Subcutaneous adipose tissue (tissue), 4 donors: ENCODE results near the gene GAPT. TPM values are rescaled to one million over a fixed set of nuclear protein-coding genes. Genes with fewer than 3 reads are reported as not detected.

Source experiments
- total RNA-seq, 4 donors: library from RNA; depleted of rRNA; stranded (reverse); fragments of >200 nt; gene quantifications; one replicate each; pipeline ENCODE4 v1.1.0, GENCODE V29; 2016
- TF ChIP-seq, protein P1 (sequence below): fragments of 450-650 bp; IDR thresholded peaks from one replicate; pipeline ENCODE4 v1.5.1; 2016; ENCODE audit warnings: low read depth, mild to moderate bottlenecking, control low read depth, antibody characterized with exemption, moderate library complexity

The GAPT gene
- total RNA-seq, 4 donors from 2014 or later, result 0.82 to 11.4 (median 4.0) TPM; not detected in 1

DNA sequence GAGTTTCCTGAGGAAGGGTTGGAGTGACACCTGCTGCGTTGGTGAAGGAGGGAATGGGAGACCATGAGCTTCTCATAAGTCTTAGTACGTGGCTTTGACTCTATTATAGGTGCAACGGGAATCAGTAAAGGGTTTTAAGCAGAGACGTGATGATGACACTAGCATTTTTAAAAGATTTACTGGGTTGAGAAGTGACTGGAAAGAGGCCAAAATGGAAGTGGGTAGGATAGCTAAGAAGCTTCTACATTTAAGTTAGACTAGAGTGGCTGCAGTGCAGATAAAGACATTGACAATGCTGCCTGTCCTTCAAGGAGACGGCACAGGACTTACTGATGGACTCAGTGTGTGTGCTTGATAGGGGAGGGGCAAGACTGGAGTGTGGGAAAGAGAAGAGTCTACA, 6.2 kb downstream of the GAPT start:
- TF ChIP-seq, protein P1, sequence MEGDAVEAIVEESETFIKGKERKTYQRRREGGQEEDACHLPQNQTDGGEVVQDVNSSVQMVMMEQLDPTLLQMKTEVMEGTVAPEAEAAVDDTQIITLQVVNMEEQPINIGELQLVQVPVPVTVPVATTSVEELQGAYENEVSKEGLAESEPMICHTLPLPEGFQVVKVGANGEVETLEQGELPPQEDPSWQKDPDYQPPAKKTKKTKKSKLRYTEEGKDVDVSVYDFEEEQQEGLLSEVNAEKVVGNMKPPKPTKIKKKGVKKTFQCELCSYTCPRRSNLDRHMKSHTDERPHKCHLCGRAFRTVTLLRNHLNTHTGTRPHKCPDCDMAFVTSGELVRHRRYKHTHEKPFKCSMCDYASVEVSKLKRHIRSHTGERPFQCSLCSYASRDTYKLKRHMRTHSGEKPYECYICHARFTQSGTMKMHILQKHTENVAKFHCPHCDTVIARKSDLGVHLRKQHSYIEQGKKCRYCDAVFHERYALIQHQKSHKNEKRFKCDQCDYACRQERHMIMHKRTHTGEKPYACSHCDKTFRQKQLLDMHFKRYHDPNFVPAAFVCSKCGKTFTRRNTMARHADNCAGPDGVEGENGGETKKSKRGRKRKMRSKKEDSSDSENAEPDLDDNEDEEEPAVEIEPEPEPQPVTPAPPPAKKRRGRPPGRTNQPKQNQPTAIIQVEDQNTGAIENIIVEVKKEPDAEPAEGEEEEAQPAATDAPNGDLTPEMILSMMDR, result no peak

DNA sequence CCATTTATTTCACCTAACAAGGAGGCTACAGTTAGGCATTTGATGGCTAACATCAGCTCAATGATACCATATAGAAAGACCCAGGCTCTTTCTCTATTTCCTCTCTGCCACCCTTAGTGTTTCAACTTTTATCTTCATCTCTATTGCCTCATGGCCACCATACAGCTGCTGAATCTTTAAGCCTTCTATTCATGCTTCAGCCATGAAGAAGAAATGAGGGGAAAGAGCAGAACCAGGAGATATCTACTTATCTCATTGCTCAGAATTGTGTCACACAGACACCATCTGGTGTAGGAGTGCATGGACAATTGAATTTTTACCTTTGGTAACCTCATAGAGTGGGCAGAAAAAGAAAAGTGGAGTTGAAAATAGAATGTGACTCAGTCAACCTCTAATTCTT, 6.7 kb downstream of the GAPT start:
- TF ChIP-seq, protein P1, result no peak

DNA sequence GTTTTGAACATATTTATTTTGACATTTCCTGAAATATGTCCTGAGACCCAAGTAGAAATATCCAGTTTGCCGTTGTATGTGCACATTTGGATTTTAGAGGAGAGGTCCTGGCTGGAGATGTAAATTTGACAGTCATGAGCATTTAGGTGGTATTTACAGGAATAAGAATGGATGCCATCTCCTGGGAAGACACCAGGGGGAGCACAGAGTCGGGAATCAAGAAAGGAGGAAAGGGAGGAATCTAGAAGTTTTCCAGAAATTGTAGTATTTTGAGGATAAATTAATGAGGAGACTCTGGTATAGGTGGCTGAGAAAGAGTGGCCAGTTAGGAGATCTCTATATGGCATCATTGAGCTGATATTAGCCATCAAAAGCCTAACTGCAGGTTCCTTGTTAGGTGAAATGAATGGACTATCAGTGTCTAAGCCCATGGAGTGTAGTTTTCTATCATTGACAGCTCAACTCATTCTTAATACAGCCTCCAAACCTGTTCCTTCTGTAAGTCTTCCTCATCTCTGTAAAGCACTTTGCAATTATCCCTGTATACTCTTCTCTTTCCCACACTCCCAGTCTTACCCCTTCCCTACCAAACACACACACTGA, 7.2 kb downstream of the GAPT start:
- TF ChIP-seq, protein P1, result no peak

DNA sequence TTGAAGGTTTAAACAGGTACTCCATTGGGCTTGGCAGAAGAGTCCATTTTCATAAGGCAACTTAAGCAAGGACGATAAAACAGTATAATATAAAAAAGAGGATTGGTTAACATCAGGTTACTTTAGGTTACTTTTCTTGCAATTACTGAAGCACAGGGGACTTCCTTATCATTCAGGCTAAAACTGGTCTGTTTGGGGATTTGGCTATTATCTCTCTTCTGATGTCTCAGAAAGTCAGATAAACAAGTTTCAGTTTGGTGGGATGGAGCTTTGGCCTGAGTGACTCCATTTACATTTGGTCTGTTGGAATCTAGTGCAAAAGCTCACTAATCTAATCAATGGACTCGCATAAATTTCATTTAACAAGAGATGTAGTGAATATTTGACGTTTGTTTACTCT, 8.0 kb downstream of the GAPT start:
- TF ChIP-seq, protein P1, result no peak

DNA sequence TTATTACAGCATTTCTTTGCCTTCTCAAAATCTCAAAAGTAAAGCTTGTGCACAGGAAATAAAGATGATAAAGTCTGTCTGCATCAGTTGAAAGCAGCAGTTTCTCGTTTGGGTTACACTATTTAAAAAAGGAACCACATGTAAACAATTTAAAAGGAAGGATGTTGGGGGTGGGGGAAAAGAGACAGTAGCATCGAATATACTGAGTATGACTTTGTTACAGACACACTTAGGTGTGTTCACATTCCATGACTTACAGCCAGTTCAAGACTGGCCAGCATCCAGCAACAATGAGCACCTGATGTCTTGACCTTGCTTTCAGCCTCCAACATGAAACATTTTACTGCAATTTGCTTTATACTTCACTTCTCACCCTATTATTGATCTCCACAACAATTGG, 8.7 kb downstream of the GAPT start:
- TF ChIP-seq, protein P1, result no peak

DNA sequence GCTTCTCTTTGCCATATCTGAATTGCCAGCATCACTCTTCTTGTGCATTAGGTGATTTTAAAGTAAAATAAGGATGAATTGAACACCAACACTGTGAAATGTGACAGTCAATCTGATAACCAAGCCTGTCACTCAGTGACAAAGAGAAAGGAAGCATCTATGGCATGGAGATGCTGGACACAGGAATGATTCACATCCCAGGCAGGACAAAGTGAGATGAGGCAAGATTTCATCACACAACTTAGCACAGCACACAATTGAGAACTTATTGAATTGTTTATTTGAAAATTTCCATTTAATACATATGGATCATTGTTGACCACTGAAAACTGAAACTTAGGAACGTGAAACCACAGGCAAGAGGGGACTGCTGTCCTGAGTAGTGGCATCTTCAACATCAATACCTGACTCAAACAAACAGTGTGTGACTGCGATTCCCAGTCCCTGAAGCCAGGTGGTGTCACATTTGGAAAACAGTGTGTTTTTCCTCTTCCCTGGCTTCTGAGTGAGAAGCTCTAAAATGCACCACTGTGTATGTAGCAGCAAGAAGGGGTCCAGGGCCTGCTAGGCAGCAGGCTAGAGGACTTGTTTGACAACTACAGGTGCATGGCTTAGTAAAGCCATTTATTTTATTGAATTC, 10.7 kb downstream of the GAPT start:
- TF ChIP-seq, protein P1, result no peak

DNA sequence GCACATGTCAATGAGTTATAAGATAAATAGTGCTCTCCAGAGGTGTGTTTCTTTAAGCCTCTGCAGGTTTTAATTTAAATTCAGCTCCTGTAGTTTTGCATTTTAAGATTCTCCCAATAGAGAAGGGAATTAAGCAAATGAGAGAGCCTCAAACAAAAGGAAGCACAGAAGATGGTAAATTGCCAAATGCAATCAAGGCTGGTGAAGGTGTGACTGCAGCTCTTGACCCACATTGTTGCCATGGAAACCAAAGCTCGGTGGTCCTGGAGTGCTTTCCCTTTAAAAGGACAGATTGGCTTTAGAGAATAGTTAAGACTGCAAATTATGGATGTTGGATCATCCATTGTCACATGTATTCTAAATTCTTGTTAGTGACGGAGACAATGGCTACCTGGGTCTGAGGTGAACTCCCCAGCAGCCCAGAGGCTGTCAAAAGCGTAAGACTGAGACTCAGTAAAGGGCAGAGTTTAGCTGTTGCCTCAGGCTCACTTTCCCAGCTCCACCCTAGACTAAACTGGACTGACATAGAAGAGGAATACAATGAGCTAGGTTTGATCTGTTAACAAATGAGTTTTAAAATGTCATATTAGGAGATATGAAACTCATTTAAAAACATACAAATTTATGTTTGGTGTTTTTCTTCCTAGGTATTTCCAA, 12.3 kb downstream of the GAPT start:
- TF ChIP-seq, protein P1, result no peak
